ENCODE data around the gene CLIP1. TPM values are rescaled to one million over a fixed set of nuclear protein-coding genes. Genes with fewer than 3 reads are reported as not detected.

The CLIP1 gene
- total RNA-seq, 1 experiment from 2014 or later = 16.0 TPM

DNA sequence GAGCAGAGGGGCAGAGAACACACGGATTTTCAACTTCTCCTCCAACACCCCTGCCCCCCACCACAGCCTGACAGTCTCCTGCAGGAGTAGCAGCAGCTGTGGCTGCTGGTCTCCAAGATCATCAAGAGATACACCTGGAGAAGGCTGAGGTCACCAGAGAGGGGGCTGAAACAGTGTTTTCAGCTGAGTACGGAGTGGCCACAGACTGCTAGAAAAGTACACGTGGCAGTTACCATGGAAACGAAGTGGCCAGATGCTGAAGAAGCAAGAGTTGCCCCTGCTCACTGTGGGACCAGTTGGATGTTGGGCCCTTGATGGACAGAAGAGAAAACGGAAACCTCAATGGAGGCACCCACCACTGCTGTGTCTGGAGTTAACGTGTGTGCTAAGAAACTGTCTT is 191.7 kb downstream of the CLIP1 start:
- Histone ChIP-seq H3K36me3 (ENCODE audit: insufficient read depth, low read length) (peaks cover 5% of the 10 kb centered on the region; the same call in 1 of the 2 replicates), H3K79me2 (ENCODE audit: low read length) (no peaks in the 10 kb centered on the region)
- DNase-seq = no peak

DNA sequence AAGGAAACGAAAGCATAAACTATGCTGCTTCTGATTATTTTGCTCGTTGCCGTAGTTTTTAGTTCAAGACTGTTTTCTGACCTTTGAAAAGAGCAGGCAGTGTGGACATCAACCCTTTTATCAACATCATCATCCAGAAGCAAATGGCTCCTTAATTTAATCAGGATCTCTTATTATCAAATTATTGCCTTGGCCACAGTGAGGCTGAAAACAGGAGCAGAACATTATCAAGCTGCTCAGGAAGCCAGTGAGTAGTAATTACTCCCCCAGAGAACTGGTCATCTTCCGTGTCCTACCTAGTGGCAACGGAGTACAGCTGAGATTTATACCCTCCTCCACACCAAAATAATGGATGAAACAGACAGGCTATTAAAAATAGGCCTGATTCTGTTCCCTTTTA is 194.4 kb downstream of the CLIP1 start:
- Histone ChIP-seq H3K4me3 (ENCODE audit: low read length) (no peak overlapping the region), H3K9me3 (ENCODE audit: low read length) (no peaks in the 10 kb centered on the region), H3K4me1 (ENCODE audit: low read length) (peaks cover 25% of the 10 kb centered on the region), H4K20me1 (ENCODE audit: insufficient read depth, low read depth, low read length) (no peaks in the 10 kb centered on the region), H3K27ac (ENCODE audit: low read length) (no peak overlapping the region), H3K9me2 (replicated peaks; ENCODE audit: insufficient read depth, low read length) (no peaks in the 10 kb centered on the region), H2AFZ (ENCODE audit: low read length) (no peak overlapping the region), H3K4me2 (ENCODE audit: low read depth, low read length, poor library complexity, severe bottlenecking) (no peak overlapping the region), H3K36me3 (ENCODE audit: insufficient read depth, low read length) (peaks cover 17% of the 10 kb centered on the region), H3K79me2 (ENCODE audit: low read length) (peaks cover 25% of the 10 kb centered on the region), H3K27me3 (ENCODE audit: low read length) (no peaks in the 10 kb centered on the region), H3K9ac (ENCODE audit: low read length) (no peak overlapping the region)
- DNase-seq = no peak

More for the DNA sequence above, 191.7 kb downstream of the CLIP1 start:
- Histone ChIP-seq H3K9me3 (ENCODE audit: low read length) (no peaks in the 10 kb centered on the region), H3K4me1 (ENCODE audit: low read length) (peaks cover 10% of the 10 kb centered on the region), H2AFZ (ENCODE audit: low read length) (no peak overlapping the region), H3K4me3 (ENCODE audit: low read length) (no peak overlapping the region), H3K9ac (ENCODE audit: low read length) (no peak overlapping the region), H3K4me2 (ENCODE audit: low read depth, low read length, poor library complexity, severe bottlenecking) (no peak overlapping the region), H3K27me3 (ENCODE audit: low read length) (no peaks in the 10 kb centered on the region), H3K9me2 (replicated peaks; ENCODE audit: insufficient read depth, low read length) (no peaks in the 10 kb centered on the region), H3K27ac (ENCODE audit: low read length) (no peak overlapping the region), H4K20me1 (ENCODE audit: insufficient read depth, low read depth, low read length) (no peaks in the 10 kb centered on the region)

DNA sequence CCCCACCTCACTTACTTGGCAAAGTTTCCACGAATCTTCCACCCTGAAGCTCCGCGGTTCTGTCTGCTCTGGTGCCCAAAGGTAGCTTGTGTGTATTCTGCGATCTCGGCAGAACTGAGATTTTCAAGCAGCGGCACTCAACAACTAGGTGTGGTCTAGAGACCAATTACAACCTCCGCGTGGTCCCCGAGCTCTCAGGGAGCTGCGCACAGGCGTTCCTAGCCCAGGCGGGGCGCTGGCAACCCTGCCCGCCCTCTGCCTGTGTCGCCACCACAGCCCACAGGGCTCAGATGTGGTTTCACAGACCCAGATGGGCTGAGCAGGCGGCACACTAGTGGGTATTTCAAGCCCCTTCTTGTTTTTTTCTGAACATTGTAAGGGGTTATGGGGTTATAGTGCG is 195.1 kb downstream of the CLIP1 start:
- H3K9me3 ChIP-seq (ENCODE audit: low read length) = no peaks in the 10 kb centered on the region
- H3K4me1 ChIP-seq (ENCODE audit: low read length) = peaks cover 25% of the 10 kb centered on the region
- H3K36me3 ChIP-seq (ENCODE audit: insufficient read depth, low read length) = peaks cover 15% of the 10 kb centered on the region
- H3K4me3 ChIP-seq (ENCODE audit: low read length) = no peak overlapping the region
- H2AFZ ChIP-seq (ENCODE audit: low read length) = no peak overlapping the region
- H4K20me1 ChIP-seq (ENCODE audit: insufficient read depth, low read depth, low read length) = no peaks in the 10 kb centered on the region
- no peaks in the 10 kb centered on the region for H3K27me3 ChIP-seq (ENCODE audit: low read length)
- no peak overlapping the region for H3K9ac ChIP-seq (ENCODE audit: low read length)
- peaks cover 32% of the 10 kb centered on the region for H3K79me2 ChIP-seq (ENCODE audit: low read length)
- no peak overlapping the region for H3K27ac ChIP-seq (ENCODE audit: low read length)
- no peaks in the 10 kb centered on the region for H3K9me2 ChIP-seq (replicated peaks; ENCODE audit: insufficient read depth, low read length)
- DNase-seq = no peak
- no peak overlapping the region for H3K4me2 ChIP-seq (ENCODE audit: low read depth, low read length, poor library complexity, severe bottlenecking)

DNA sequence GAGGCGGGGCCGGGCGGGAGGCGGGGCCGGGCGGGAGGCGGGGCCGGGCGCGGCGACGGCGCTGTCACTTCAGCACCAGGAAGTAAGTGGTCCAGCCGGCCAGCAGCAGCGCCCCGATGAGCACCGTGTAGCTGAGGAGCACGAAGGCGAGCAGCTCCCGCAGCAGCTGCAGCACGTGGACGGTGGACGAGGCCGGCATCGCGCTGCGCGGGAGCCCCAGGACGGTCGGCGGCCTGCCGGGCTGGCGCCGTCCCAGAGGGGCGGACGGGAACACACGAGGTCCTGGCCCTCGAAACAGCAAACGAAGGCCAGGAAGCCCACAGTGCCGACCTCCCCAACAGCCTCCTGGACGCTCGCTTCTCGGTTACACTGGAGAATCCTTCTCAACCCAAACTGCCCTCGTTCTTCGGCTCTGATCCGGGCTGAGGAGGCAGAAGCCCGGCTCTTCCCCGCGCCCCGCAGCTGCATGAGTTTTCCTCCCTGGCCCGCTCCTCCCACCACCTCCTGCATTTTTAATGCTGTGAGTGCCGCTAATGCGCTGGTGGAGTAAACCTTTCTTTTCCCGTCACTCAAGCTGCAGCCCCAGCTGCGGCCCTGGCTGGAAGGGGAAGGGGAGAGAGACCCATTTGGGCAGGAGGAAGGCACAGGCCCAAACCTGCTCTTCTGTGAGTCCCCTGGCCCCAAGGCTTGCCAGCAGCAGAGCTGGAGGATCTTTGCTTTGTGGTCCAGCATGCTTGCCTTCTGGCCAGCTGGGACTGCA is 195.9 kb downstream of the CLIP1 start:
- no peaks in the 10 kb centered on the region for H3K27me3 ChIP-seq (ENCODE audit: low read length)
- H3K9me3 ChIP-seq (ENCODE audit: low read length) = no peaks in the 10 kb centered on the region
- H3K4me3 ChIP-seq (ENCODE audit: low read length) = peak overlapping the region; percentile 58; the same call in 1 of the 2 replicates
- no peak overlapping the region for H3K27ac ChIP-seq (ENCODE audit: low read length)
- H3K36me3 ChIP-seq (ENCODE audit: insufficient read depth, low read length) = peaks cover 18% of the 10 kb centered on the region
- DNase-seq = no peak
- no peaks in the 10 kb centered on the region for H3K9me2 ChIP-seq (replicated peaks; ENCODE audit: insufficient read depth, low read length)
- H2AFZ ChIP-seq (ENCODE audit: low read length) = peak overlapping the region; percentile 41; the same call in 1 of the 2 replicates
- peak overlapping the region; percentile 62 for H3K9ac ChIP-seq (ENCODE audit: low read length)
- peaks cover 40% of the 10 kb centered on the region for H3K79me2 ChIP-seq (ENCODE audit: low read length)
- H4K20me1 ChIP-seq (ENCODE audit: insufficient read depth, low read depth, low read length) = no peaks in the 10 kb centered on the region
- peak overlapping the region; percentile 70 for H3K4me2 ChIP-seq (ENCODE audit: low read depth, low read length, poor library complexity, severe bottlenecking)
- H3K4me1 ChIP-seq (ENCODE audit: low read length) = peaks cover 25% of the 10 kb centered on the region

DNA sequence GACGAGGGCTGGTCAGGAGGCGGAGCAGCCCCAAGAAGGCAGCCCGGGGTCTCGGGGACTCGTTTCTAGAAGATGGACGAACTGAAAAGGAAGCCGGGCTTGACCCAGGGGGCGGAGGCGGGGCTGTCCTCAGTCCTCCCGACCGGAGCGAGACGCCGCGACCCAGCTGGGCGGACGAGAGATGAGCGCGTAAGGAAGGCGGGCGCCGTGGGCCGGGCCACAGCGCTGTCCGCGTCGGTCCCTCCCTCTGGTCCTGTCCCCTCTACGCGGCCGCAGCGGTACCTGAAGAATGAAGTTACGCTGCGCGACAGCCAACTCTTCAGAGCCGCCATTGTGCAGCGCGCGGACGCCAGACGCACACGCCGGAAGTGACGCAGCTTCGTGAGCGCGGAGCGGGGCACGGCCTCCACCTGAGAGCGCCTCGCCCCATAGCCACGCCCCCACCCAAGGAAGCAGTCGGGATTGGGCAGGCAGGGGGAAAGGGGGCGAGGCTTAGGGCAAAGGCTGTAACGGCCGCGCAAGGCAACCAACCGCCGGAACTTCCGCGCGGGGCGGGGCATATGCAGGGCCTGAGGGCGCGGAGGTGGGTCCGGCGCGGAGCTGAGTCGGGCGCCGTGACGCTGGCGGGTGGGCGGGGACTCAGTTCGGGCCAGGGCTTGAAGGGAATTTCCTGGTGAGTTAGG is 196.6 kb downstream of the CLIP1 start, which contains the start of gene DIABLO:
DIABLO (minus strand) TSS at position 370 of the 683 bp plus-strand sequence; CDS start at position 332, 38 bp downstream.
- H3K27me3 ChIP-seq (ENCODE audit: low read length) = no peaks in the 10 kb centered on the region
- peak within 1 kb of the TSS; percentile 75 for H3K4me2 ChIP-seq (ENCODE audit: low read depth, low read length, poor library complexity, severe bottlenecking)
- H3K9me3 ChIP-seq (ENCODE audit: low read length) = no peaks in the 10 kb centered on the region
- H3K36me3 ChIP-seq (ENCODE audit: insufficient read depth, low read length) = peaks cover 24% of the 10 kb centered on the region
- H4K20me1 ChIP-seq (ENCODE audit: insufficient read depth, low read depth, low read length) = no peaks in the 10 kb centered on the region
- peak within 1 kb of the TSS; percentile 83 for H3K9ac ChIP-seq (ENCODE audit: low read length)
- peak within 1 kb of the TSS; percentile 86 for H3K4me3 ChIP-seq (ENCODE audit: low read length)
- DNase-seq = peak; percentile 100
- peaks cover 25% of the 10 kb centered on the region for H3K4me1 ChIP-seq (ENCODE audit: low read length)
- peak within 1 kb of the TSS; percentile 43; the same call in 1 of the 2 replicates for H3K27ac ChIP-seq (ENCODE audit: low read length)
- no peaks in the 10 kb centered on the region for H3K9me2 ChIP-seq (replicated peaks; ENCODE audit: insufficient read depth, low read length)
- H2AFZ ChIP-seq (ENCODE audit: low read length) = peak within 1 kb of the TSS; percentile 44
- peaks cover 47% of the 10 kb centered on the region for H3K79me2 ChIP-seq (ENCODE audit: low read length)

Other genes with a start within 250 kb of the CLIP1 start
- not detected in 2 replicates for gene IL31, start 248.4 kb downstream of the CLIP1 start, total RNA-seq (2014; rRNA removed; shearing (Covaris generic); ENCODE audit: low replicate concordance)
- gene LRRC43, start 239.5 kb downstream of the CLIP1 start, total RNA-seq (2014; rRNA removed; shearing (Covaris generic); ENCODE audit: low replicate concordance) = not detected in 2 replicates
- 0.07 and 0.83 TPM in 2 replicates for gene B3GNT4, start 219.0 kb downstream of the CLIP1 start, total RNA-seq (2014; rRNA removed; shearing (Covaris generic); ENCODE audit: low replicate concordance)
- gene DIABLO, start 196.6 kb downstream of the CLIP1 start, total RNA-seq (2014; rRNA removed; shearing (Covaris generic); ENCODE audit: low replicate concordance) = 42.2 and 45.8 TPM in 2 replicates
- 13.7 and 20.3 TPM in 2 replicates for gene VPS33A, start 156.2 kb downstream of the CLIP1 start, total RNA-seq (2014; rRNA removed; shearing (Covaris generic); ENCODE audit: low replicate concordance)
- 30.8 and 35.3 TPM in 2 replicates for gene ZCCHC8, start 78.3 kb upstream of the CLIP1 start, total RNA-seq (2014; rRNA removed; shearing (Covaris generic); ENCODE audit: low replicate concordance)
- gene RSRC2, start 104.3 kb upstream of the CLIP1 start, total RNA-seq (2014; rRNA removed; shearing (Covaris generic); ENCODE audit: low replicate concordance) = 71.4 and 71.9 TPM in 2 replicates
- gene KNTC1, start 104.6 kb upstream of the CLIP1 start, total RNA-seq (2014; rRNA removed; shearing (Covaris generic); ENCODE audit: low replicate concordance) = 25.4 and 65.9 TPM in 2 replicates